NCI-H2171 treated with DMSO at 0.1 percent for 48 hours (cell line): Measurements from ENCODE around the gene ANGEL2.
A peak's percentile ranks its signal among the peaks of the same experiment; 100 is the strongest.
"Not testable (repeated sequence)": the region's sequence is repeated elsewhere in the genome, so short reads cannot be mapped to it uniquely, and the experiment has no call there.

Experiments
- DNase-seq: peaks from one replicate; lab custom pipeline; 2025; lab: John Stamatoyannopoulos, UW

Gene ANGEL2

GRCh38 chr1:213017447-213018273 lies 2.0 kb upstream of the ANGEL2 start:
- DNase-seq = no peak

GRCh38 chr1:213014642-213015041 lies 1.0 kb downstream of the ANGEL2 start:
- DNase-seq = peak; percentile 31

DNA sequence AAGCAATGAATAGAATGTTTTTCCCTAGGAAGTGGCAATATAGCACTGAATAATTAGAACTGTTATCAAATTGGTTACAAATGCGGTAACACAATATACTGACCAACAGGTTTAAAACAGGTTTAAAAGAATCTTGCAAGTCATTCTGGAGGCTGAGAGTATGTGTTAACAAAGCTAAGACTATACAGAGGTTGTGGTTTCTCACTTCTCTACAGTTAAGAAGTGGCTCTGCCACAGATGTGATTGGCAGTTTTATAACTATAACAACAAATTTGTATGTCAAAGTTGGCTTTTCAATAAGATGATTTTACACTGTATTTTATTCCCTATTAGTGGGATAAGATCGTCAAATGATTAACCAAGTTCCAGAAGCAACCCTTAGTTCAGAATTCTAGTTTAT lies 7.1 kb downstream of the ANGEL2 start:
- no peak for DNase-seq

DNA sequence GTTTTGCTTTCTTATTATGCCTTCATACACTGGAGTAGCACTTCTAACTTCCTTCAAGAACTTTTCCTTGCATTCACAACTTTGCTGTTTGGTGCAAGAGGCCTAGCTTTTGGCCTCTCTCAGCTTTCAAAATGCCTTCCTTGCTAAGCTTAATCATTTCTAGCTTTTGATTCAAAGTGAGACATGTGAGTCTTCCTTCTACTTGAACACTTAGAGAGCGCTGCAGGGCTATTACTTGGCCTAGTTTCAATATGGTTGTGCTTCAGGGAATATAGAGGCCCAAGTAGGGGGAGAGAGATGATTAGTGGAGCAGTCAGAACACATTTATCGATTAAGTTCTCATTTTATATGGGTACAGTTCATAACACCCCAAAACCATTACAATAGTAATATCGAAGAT lies 12.4 kb downstream of the ANGEL2 start:
- no peak for DNase-seq

DNA sequence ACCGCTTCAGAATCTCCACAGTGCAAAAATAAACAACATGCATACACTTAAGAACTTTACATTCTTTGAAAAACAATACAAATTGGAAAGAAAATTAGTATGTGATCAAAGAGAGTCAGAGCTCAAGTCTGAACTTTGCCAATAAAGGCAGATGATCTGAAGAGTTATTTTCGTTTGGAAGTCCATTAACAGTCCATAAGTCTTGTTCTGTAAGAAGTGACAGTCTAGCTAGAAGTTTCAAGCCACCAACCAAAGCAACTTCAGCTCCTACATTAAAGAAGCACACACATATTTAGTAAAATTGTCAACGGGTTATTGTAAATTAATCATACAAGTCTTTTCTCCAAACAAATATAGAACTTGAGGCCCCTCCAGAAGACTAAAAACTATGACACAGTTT lies 20.7 kb downstream of the ANGEL2 start:
- no peak for DNase-seq

DNA sequence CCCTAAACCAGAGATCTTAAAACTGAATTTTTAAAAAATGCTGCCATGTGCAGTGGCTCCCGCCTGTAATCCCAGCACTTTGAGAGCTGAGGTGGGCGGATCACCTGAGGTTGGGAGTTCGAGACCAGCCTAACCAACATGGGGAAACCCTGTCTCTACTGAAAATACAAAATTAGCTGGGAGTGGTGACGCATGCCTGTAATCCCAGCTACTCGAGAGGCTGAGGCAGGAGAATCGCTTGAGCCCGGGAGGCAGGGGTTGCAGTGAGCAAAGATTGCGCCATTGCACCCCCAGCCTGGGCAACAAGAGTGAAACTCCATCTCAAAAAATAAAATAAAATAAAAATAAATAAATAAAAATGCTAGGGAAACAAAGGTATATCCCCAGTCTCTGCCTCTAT lies 21.7 kb downstream of the ANGEL2 start:
- not testable (repeated sequence) for DNase-seq

DNA sequence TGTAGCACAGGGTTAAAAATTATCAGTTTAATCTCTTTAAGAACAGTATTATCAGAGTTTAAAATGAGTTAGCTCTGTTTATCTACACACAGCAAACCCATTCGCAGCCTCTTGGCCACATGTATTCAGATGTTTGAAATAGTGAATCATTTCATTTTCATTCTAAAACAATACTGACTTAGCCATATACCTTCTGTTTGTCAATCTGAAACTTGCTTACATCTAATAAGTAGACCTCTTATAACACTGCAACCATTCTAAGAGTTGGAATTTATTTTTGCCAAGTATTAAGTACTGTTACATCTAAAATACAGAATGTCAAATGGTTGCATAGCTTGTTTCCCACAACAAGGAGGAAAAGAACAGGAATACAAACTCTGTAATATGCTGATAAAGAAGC lies 25.4 kb downstream of the ANGEL2 start:
- DNase-seq = no peak

GRCh38 chr1:212987702-212988322 lies 27.9 kb downstream of the ANGEL2 start:
- no peak for DNase-seq

DNA sequence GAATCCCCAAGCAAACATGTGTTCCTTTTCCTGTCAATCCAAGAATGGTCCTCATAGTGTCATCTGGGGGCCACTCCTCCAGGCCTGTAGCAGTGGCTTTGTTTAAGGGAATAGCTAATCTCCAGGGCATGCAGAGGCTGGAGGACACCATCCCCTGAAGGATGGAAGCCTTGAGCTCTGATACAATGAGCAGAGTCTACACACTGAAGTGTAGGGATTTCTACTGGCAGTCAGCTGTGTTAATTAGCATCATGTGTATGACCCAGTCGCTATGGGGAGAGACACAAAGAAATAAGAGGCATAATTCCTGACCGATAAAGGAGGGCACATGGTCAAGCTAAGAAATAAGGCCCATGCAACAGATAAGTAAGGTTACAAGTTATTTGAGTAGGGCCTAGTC lies 29.1 kb downstream of the ANGEL2 start:
- DNase-seq = no peak

GRCh38 chr1:212984522-212985291 lies 31.0 kb downstream of the ANGEL2 start:
- no peak for DNase-seq

- DNase-seq = no peak
Observed at GRCh38 chr1:212983482-212983881, 32.2 kb downstream of the ANGEL2 start.

DNA sequence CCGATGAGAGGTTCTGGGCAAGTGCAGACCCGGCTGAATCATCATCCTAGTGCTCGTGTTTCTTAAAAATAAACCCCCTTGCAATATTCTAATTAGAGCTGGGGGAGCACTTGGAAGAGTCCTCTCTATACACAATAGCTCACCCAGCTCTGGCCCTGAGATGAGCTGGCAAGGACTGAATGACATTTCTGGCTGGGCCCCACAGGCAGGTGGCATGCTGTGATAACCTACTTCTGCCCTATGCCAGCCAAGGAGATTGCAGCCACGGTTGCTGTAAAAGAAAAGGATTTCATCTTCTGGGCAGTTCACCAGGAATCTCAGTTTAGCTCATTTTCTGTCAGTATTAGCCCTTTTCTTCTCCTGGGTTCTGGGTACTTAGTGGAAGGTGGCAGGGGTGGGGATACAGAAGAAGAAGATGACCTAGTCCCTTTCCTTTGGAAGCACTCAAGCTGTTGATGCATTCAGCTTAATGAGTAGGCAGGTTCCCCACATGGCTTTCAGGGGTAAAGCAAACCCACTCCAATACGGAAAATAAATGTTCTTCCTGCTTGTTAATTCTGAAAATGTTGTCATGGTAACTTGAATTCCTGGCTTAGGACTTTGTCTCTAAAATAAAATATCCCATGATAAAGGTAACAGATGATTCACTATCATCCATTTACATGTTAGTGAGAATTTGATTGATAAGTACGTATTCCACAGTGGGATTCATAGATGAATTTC lies 33.1 kb downstream of the ANGEL2 start:
- no peak for DNase-seq

- peak; percentile 84 for DNase-seq
Observed at GRCh38 chr1:212981571-212982328, 33.9 kb downstream of the ANGEL2 start.

- DNase-seq = peak; percentile 81
Observed at GRCh38 chr1:212981025-212981495, 34.6 kb downstream of the ANGEL2 start.

GRCh38 chr1:212980123-212980785 lies 35.4 kb downstream of the ANGEL2 start:
- DNase-seq = no peak

DNA sequence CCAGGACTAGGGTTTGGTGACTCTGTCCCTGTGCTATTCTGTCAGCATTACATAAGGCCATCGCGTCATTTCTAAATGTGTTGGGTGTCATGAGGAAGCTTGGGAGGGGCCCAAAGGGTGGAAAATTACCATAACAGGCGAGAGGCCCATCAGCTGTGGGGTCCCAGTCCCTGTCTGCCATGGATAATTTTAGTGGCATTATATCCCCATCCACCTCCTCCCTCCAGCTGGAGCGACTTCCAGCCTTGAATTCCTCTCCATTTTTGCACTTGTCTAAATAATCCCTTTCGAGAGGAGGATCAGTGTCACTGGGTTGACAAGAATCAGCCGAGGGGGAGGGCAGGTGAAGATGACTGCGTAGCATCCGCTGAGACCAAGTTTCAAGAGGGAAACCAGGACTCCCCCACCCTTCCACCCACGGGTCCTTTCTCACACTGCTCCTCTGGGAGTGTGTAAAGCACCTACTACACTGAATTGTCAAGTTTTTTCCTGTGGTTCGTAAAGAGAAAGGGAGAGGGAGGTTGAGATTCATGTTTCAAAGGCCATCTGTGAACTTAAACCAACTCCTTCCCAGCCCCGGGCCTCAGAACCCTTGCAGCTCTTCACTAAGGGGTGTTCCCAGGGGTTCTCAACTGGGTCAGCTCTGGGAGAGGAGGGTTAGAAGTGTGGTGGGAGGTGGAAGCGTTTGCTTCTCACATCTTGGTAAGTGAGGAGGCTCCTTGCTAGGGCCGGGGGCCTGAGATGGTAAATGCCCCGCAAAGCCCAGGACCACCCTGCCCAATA lies 36.1 kb downstream of the ANGEL2 start:
- no peak for DNase-seq

DNA sequence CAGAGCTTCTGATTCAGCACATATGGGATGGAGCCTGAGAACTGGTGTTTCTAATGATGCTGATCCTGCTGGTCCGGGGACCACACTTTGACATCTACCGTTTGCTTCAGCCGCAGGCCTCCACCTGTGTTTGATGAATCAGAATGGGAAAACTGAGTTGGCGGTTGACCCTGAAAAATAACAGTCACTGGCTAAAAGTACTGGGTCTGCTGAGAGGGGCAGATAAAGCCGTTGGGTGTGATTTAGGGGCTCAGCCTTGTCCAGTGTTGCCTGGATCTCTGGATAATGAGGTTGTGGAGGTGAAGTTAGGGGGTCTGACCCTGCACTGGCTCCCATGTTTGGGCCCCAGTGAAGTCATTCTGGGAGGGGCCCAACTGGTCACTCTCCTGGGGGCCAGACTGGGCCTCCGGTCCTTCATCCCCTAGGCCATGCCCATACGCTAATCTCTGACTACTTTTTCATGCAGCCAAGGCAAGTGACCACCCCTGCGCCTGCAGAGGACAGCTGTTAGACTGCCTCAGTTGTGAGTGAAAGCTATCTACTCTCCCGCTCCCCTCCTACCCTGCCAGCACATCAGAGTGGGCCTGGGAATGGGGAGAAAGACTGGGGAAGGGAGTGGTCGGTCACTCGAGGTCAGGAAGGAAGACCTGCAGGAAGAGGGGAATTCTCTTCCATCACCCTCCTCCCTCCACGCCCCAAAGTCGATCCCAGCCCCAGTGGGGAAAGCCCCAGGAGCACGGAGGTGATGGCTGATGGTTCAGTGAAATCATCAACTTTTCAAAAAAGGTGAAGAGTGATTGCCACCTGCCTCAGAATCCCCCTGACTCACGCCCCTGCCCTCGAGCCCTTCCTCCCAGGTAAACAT lies 37.7 kb downstream of the ANGEL2 start:
- no peak for DNase-seq

GRCh38 chr1:212976586-212976985 lies 39.1 kb downstream of the ANGEL2 start:
- no peak for DNase-seq
